ENCODE results near the gene RBX1. TPM values are rescaled to one million over a fixed set of nuclear protein-coding genes. Genes with fewer than 3 reads are reported as not detected.

Gene RBX1
- total and polyA plus RNA-seq, 2 of the 8 experiments (the other 6 are each of a cell fraction or from before 2014, with no cell fraction given), result 76.5 to 119 TPM

DNA sequence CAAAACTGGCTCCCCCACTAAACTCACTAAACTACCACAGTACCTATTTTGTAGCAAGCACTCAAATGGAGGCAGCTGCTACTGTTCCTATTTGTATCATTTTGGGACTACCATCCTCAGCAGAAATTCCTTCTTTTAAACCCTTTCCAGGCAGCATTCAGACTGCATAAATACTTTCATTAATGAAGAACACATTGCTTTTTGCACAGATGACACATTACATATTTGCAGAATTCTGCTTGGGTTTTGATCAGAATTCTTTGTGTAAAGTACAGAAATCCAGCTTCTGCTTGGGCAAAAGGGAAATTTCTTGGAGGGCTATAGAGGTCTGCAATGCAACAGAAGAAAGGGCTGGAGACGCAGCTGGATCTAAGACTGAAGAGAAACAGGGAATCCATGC lies 24.2 kb downstream of the RBX1 start:
- POLR2A ChIA-PET (ENCODE audit: partially characterized antibody), result interaction anchor here (0.6 to 1.8 kb wide), 4 partner anchors 15 to 118 kb away, joined by 3 to 8 read pairs (median 4); partner anchors contain the start of gene XPNPEP3
- TF ChIP-seq POLR2A (IDR thresholded peaks at IDR 0.05; ENCODE audit: control extremely low read depth in 1 of 2, low read depth in 2 of 2, low read length in 2 of 2) (no peak), RNF2 (IDR thresholded peaks at IDR 0.05; ENCODE audit: borderline replicate concordance, low read depth, low read length, missing control alignments, poor library complexity, severe bottlenecking) (no peak), HDAC2 (IDR thresholded peaks at IDR 0.05; ENCODE audit: borderline replicate concordance in 1 of 2, low read depth in 2 of 2, low read length in 2 of 2) (no peak), EZH2 (IDR thresholded peaks at IDR 0.05; ENCODE audit: low read depth, low read length, severe bottlenecking) (no peak), MAFK (IDR thresholded peaks at IDR 0.05; ENCODE audit: low read depth, low read length) (no peak), CHD2 (IDR thresholded peaks at IDR 0.05; ENCODE audit: low read length) (no peak), FOSL1 (IDR thresholded peaks at IDR 0.05; ENCODE audit: insufficient read depth, low read depth, low read length) (no peak), CBX8 (IDR thresholded peaks at IDR 0.05; ENCODE audit: borderline replicate concordance, low read depth, low read length) (no peak), SAP30 (IDR thresholded peaks at IDR 0.05; ENCODE audit: insufficient read depth, insufficient replicate concordance, low read length) (no peak), ASH2L (IDR thresholded peaks at IDR 0.05; ENCODE audit: low read length) (no peak), NRF1 (IDR thresholded peaks at IDR 0.05; ENCODE audit: low read depth, low read length) (no peak), KDM5A (IDR thresholded peaks at IDR 0.05; ENCODE audit: low read length) (no peak), PHF8 (conservative IDR thresholded peaks at IDR 0.05; ENCODE audit: low read depth, low read length) (no peak), CEBPB (IDR thresholded peaks at IDR 0.05; ENCODE audit: low read depth, low read length) (no peak)

More for the DNA sequence above, 24.2 kb downstream of the RBX1 start:
- H3K27ac ChIP-seq (ENCODE audit: low read depth, low read length), result no peak overlapping the region
- H3K23ac ChIP-seq (ENCODE audit: insufficient read length), result no peak overlapping the region
- peaks cover 0 to 19% (median 4%) of the 10 kb centered on the region in 4 experiments; a peak in 3 of 8 replicates for H3K36me3 ChIP-seq (ENCODE audit: control insufficient read depth in 2 of 4, insufficient read depth in 4 of 4, low read length in 3 of 4)
- H2AK5ac ChIP-seq (ENCODE audit: low read depth, low read length), result no peak overlapping the region
- H4K91ac ChIP-seq (replicated peaks; ENCODE audit: insufficient read length, low read length), result no peak overlapping the region
- no peak overlapping the region for H3K4ac ChIP-seq (replicated peaks; ENCODE audit: insufficient read length, low read depth, low read length)
- H2BK15ac ChIP-seq (ENCODE audit: low read length), result no peak overlapping the region
- no peak overlapping the region for H2BK5ac ChIP-seq (ENCODE audit: low read depth, low read length)
- FAIRE-seq (no peak), DNase-seq (ENCODE audit: low read depth in 1 of 2, low spot score in 2 of 2) (no peak)
- H3K23me2 ChIP-seq (ENCODE audit: low read depth, low read length), result no peaks in the 10 kb centered on the region
- no peaks in the 10 kb centered on the region for H3K27me3 ChIP-seq (replicated peaks in 1 of 4; ENCODE audit: control insufficient read depth in 3 of 4, extremely low read depth in 1 of 4, insufficient read depth in 3 of 4, low read length in 3 of 4)
- no peak overlapping the region for H3K4me3 ChIP-seq (ENCODE audit: extremely low read depth in 1 of 4, insufficient read depth in 2 of 4, low read depth in 3 of 4, low read length in 4 of 4)
- no peak overlapping the region for H2AFZ ChIP-seq (ENCODE audit: low read length)
- no peaks in the 10 kb centered on the region for H3K9me3 ChIP-seq (ENCODE audit: insufficient read depth in 2 of 2, low read depth in 1 of 2, low read length in 1 of 2)
- no peak overlapping the region for H3K9ac ChIP-seq (replicated peaks in 1 of 4; ENCODE audit: extremely low read depth in 1 of 4, low read depth in 3 of 4, low read length in 3 of 4)
- H2BK120ac ChIP-seq (replicated peaks; ENCODE audit: low read depth, low read length), result no peak overlapping the region
- H3K4me2 ChIP-seq (ENCODE audit: insufficient read depth in 1 of 2, low read depth in 2 of 2, low read length in 2 of 2), result no peak overlapping the region
- H3K79me1 ChIP-seq (ENCODE audit: low read depth, low read length), result 0 out of 2 replicates have a peak, but pooled peaks cover 2% of the 10 kb centered on the region
- no peak overlapping the region for H3K56ac ChIP-seq (replicated peaks; ENCODE audit: insufficient read length, low read depth, low read length)
- no peaks in the 10 kb centered on the region for H3K4me1 ChIP-seq (replicated peaks in 1 of 4; ENCODE audit: control insufficient read depth in 3 of 4, insufficient read depth in 4 of 4, low read length in 3 of 4)
- H2BK20ac ChIP-seq (ENCODE audit: low read length), result no peak overlapping the region
- H3K18ac ChIP-seq (ENCODE audit: extremely low read depth, low read length), result no peak overlapping the region
- no peaks in the 10 kb centered on the region for H3K79me2 ChIP-seq (ENCODE audit: control insufficient read depth in 1 of 2, insufficient read depth in 2 of 2, low read length in 2 of 2)
- no peak overlapping the region for H4K8ac ChIP-seq (ENCODE audit: extremely low read depth, insufficient read depth, low read length)
- H3K14ac ChIP-seq (ENCODE audit: insufficient read length), result no peak overlapping the region
- no peak overlapping the region for H4K5ac ChIP-seq (ENCODE audit: insufficient read length, low read depth, low read length)
- no peak overlapping the region for H2BK12ac ChIP-seq (ENCODE audit: low read depth, low read length)
- 83% methylated on average over 1 of the region's 1 CpG; no CpG with 5 or more reads in 1 of the 2 experiments for WGBS, 2 experiments (ENCODE audit: extremely low coverage in 1 of 2, insufficient coverage in 1 of 2, insufficient read length in 1 of 2, insufficient replicate concordance in 2 of 2, low coverage in 1 of 2, low lambda C conversion rate in 2 of 2, missing lambda C conversion rate in 1 of 2)
- CTCF ChIA-PET (ENCODE audit: partially characterized antibody), result interaction anchor here (0.5 to 1.2 kb wide), 4 partner anchors 18 to 555 kb away, joined by 3 to 4 read pairs (median 3); no protein-coding TSS in a partner anchor
- H4K20me1 ChIP-seq (replicated peaks in 1 of 2; ENCODE audit: control insufficient read depth in 1 of 2, insufficient read depth in 2 of 2, low read length in 2 of 2), result no peaks in the 10 kb centered on the region
